Measurements from ENCODE around the gene XRCC1.
A peak's percentile ranks its signal among the peaks of the same experiment; 100 is the strongest.
"Not testable (repeated sequence)": the region's sequence is repeated elsewhere in the genome, so short reads cannot be mapped to it uniquely, and the experiment has no call there.

XRCC1 gene

DNA sequence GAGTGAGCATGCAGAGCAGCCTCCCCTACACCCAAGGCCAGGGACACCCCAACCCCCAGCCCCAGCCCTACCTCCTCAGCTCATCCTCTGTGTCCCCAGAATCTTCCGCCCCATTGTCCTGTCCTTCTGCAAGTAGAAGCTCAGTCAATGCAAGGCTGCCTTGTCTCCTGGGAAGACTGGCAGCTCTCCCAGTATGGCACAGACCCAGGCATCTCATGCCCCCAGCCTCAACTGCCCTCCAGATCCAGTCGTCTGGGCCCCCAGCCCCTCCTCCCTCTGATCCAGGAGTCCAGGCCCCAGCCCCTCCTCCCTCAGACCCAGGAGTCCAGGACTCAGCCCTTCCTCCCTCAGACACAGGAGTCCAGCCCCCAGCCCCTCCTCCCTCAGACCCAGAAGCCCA lies 29.3 kb downstream of the XRCC1 start:
- DNase-seq (ENCODE audit: low read depth in 2 of 2) = no peak

DNA sequence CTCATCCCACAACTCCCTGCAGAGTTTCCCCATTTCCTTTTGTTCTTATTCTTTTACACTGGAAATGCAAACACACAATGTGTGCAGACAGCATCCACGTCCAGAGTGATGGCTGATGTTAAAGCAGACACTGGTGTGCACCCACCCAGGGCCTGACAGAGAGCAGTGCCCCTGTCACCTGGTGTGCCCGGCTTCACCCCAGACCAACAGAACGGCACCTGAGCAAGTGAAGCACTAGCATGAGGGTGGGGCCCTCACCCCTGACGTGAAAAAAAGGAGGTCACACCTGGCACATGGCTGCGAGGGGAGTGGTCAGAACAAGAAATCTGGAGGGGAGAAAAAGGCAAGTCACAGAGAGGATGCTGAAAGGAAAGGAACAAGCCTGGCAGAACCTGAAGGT lies 30.1 kb downstream of the XRCC1 start:
- DNase-seq (ENCODE audit: low read depth in 2 of 2) = no peak

DNA sequence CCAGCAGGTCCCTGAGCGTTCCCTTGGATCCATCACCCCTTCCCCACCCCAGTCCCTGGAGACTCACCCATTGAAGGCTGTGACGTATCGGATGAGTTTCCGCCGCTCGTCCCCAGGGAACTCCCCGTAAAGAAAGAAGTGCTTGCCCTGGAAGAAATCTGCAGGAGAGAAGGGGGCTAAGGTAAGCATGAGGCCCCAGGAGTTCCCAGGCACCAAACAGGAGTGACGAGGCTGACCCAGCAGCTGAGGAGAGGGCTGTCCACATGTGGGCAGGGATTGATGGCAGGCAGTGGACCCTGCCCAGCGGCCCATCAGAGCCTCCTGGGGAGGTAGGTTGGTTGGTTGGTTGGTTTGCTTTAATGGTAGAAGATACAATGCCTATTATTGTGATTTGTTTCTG lies 31.2 kb downstream of the XRCC1 start:
- no peak for DNase-seq (ENCODE audit: low read depth in 2 of 2)

DNA sequence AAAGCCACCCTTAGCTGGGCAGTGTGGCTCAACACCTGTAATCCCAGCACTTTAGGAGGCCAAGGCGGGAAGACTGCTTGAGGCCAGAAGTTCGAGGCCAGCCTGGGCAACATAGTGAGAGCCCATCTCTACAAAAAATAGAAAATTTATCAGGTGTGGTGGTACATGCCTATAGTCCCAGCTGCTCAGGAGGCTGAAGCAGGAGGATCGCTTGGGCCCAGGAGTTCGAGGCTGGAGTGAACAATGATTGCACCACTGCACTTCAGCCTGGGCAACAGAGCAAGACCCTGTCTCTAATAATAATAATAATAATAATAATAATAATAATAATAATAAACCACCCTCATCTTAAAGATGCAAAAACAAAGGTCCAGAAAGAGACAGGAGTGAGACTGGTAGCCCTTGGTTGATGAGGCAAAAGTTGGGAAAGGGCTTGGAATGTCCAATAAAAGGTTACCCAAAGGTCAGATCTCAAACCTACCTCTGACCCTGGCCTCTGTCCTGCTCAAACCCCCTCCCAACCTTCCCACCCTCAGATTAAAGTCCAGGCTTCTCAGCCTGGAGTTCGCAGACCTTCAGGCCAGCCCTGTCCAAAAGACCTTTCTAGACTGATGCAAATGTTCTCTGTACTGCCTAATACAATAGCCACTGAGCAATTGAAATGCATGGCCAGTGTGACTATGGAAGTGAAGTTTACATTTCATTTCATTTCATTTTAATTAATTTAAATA lies 33.2 kb downstream of the XRCC1 start:
- no peak for DNase-seq (ENCODE audit: low read depth in 2 of 2)

DNA sequence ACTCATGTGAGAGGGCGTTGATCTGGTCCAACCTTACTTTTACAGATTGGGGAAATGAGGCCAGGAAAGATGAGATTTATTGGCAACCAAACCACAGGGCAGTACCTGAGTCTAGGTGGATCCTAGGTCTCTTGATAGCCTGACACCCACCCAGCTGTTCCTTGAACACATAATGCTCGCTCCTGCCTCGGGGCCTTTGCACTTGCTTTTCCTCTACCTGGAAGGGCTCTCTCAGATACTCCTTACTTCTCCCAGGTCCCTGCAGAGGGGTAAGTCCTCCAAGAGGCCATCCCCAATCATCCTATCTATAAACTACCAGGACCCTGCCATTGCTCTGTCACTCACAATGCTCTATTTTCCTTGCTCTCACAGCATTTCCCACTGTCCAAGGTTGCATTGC lies 34.9 kb downstream of the XRCC1 start:
- no peak for DNase-seq (ENCODE audit: low read depth in 2 of 2)

DNA sequence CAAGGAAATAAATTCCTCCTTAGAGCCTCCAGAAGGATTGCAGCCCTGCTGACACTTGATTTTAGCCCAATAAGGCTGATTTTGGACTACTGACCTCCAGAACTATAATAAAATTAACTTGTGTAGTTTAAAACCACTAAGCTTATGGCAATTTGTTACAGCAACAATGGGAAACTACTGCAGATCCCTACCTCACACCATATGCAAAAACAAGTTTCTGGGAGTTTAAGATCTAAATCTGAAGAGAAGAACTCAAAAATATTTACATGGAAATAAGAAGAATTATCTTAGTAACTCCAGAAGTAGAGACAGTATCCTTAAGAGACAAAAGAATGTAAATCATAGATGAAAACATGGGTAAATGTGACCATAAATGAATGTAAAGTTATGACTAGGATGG lies 36.4 kb downstream of the XRCC1 start:
- no peak for DNase-seq (ENCODE audit: low read depth in 2 of 2)

DNA sequence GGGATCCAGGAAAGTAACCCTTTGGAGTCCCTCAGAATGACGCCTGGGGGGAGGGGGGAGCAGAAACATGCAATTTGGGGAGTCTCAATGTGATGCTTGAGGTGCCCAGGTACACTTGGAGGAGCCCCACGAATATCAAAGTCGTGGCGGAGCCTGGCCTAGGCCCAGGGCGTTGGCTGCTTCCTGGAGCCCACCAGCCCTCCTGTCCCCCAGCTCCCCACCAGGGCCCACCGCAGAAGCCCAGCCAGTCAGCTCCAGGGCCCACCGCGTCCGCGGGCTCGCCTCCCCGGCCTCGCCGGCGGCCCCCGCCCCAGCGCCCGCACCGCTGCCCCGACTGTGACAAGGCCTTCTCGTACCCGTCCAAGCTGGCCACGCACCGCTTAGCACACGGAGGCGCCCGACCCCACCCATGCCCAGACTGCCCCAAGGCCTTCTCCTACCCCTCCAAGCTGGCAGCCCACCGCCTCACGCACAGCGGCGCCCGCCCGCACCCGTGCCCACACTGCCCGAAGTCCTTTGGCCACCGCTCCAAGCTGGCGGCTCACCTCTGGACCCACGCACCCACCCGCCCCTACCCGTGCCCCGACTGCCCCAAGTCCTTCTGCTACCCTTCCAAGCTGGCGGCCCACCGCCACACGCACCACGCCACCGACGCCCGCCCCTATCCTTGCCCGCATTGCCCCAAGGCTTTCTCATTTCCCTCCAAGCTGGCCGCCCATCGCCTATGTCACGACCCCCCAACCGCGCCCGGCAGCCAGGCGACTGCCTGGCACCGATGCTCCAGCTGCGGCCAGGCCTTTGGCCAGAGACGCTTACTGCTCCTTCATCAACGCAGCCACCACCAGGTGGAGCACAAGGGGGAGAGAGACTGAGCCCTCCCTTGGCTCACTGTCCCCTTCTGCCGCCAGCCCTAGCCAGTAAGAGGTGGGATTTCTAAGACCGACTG lies 40.2 kb downstream of the XRCC1 start:
- DNase-seq (ENCODE audit: low read depth in 2 of 2) = no peak

DNA sequence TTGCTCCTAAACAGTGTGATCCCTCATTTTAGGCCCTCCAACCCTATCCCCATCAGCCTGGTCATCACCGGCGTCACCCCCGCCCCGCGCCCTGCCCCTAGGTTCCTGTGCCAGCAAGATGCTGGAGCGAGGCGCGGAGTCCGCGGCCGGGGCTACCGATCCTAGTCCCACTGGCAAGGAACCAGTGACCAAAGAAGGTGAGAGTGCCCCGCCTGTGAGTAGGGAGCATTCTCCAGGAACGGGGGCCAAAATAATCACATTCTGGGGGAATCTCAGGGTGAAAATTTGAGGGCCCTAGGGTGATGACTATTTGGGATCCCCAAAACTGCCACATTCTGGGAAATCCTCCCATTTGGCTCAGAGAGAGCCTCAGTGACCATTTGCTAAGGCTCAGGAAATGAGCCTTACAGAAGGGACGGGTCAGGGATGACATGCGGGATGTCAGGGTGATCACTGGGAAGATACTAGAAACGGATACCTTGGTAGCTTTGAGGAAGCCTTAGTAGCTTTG lies 41.0 kb downstream of the XRCC1 start:
- DNase-seq (ENCODE audit: low read depth in 2 of 2) = no peak

DNA sequence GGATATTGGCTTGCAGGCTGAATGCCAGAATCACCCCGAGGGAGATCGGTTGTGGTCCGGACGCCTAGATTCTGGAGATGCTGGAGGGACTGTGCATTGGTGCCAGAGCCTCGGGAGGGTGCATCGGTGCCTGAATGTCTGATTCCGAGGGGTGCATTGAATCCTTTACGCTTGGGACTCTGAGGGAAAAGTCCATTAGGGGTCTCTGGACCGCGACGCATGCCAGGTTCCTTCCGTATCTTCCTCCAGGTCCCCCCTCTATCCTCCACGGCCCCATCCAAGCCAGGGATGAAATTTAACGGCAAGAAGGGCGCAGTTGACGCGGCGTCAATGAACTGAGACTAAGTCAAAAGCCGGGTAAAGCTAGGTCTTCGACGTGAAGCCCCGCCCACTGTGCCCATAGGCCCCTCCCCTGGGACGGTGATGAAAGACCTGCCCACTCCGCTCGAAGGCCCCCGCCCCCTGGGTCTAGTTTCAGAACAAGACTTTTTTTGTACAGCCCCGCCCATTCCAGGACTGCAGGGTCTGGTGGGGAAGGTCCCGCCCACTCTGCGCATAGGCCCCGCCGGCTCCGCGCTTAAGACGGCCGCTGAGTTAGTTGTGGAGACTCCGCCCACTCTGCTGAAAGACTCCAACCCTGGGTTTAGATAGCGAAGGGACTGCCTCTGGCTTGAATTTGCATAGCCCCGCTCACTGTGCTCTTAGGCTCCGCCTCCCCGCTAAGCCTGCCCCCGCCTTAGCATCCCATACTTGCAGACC lies 41.6 kb downstream of the XRCC1 start:
- DNase-seq (ENCODE audit: low read depth in 2 of 2) = peak; percentile 84 to 89

DNA sequence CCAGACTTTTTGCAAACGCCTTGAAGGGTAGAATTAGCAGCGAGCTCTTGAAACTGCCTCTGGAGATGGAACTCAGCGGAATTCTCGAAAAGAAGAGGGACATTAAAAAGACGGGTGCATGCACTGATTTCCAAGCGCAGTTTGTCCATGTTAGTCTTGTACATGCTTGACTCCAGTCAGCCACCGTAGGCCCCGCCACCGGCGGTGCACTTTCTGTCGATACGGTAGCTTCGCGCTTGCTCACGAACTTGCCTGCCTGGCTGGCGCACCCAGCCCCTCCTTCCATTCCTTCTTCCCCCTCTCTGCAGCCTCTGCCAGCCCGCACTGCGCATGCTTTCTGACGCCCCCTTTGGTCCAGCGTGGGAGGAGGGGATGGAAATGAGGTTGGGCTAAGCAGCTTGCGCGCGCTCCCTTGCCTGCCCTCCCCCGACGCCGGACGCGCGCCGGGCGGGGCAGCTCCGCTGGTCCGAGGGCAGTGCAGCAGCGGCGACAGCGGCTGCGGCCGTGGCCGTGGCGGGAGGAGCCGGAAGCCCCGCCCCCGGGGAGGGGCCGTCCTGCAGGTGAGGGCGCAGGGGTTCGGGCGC lies 42.3 kb downstream of the XRCC1 start, which contains the start of gene ZNF575:
Gene ZNF575 (plus strand): TSS at position 227 of the 584 bp plus-strand sequence. CDS start 1,235 bp downstream, outside the sequence.
- peak; percentile 53 to 68 for DNase-seq (ENCODE audit: low read depth in 2 of 2)

DNA sequence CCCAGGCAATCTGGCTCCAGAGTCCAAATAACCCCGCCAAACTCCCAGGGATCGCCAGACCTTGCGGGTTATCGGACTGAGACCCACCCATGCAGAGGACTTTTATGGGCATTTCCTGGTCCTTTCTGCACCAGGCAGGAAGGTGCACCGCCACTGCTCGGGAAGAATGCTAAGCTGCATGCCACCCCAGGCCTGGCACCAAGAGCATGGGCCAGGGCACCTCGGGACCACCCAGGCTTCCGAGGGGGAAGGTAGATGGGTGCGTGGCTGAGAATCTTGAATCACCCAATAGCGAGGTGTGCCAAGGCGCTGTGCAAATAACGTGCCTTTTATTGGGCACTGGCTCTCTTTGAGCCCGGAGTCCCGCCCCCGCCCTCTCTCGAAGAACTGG lies 42.8 kb downstream of the XRCC1 start:
- no peak for DNase-seq (ENCODE audit: low read depth in 2 of 2)

DNA sequence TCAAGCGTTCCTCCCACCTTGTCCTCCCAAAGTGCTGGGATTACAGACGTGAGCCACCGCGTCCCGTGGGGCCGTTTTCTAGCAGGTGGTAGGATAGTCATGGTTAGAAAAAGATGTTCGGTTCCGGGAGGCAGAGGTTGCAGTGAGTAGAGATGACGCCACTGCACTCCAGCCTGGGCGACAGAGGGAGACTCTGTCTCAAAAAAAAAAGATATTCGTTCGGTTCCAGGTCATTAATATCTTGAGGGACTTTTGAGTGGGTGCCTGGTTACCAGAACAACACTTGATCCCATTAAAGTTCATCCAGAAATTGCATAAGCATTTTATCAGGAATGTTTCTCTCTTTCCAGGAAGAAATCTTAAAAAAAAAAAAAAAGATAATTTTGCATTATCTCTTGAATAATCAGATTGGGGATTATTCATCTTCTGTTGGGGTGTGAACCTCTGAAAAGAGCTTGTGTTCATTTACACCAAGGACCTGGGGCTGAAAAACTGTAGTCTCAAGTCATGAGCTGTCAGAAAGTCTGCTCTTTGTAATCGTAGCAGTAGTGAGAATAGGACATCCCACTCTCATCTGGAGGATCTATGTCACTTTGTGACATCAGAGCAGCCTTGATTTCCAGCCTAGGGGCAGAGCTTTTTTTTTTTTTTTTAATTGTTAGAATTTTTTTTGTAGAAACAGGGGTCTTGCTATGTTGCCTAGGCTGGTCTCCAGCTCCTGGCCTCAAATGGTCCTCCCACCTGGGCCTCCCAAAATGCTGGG lies 47.3 kb downstream of the XRCC1 start:
- DNase-seq (ENCODE audit: low read depth in 2 of 2) = no peak

DNA sequence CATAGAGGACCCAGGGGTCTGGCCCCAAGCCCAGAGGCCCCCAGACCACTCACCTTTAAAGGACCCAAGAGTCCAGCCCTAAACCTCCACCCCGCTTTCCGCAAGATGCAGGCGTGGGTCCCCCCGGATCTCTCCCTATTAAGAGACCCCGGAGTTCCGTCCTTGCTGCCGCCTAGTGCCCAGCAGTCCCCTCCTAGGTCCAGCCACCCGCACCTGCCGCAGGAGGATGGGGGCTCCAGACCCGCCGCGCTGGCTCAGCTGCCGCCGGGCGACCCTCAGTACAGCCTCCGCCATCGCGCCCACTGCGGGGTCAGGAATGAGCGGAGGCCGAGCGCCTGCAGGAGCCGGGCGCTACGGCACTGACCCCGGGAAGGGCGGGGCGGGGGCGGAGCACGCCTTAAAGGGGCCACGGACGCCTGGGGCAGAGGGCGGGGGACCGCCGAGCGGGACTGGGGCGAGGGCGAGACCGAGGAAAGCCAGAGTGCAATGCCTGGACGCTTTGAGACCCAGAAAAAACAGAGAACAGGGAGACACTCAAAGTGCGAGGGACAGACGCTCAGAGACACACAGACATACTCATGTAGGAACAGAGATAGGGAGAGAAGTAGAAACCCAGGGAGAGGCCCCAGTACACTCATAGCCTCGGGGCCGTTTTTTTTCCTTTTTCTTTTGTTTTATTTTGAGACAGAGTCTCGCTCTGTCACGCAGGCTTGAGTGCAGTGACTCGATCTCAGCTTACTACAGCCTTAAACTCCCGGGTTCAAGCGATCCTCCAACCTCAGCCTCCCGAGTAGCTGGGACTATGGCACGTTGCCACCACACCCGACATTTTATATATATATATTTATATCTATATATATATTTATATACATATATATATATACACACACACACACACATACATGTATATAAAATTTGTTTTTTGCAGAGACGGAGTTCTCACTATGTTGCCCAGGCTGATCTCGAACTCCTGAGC lies 48.2 kb downstream of the XRCC1 start, which contains the start of gene ETHE1:
Gene ETHE1 (minus strand): TSS at position 318 of the 976 bp plus-strand sequence. CDS start 24 bp downstream, at position 294.
- peak in 1 of 2 donors; percentile 57 for DNase-seq (ENCODE audit: low read depth in 2 of 2)

DNA sequence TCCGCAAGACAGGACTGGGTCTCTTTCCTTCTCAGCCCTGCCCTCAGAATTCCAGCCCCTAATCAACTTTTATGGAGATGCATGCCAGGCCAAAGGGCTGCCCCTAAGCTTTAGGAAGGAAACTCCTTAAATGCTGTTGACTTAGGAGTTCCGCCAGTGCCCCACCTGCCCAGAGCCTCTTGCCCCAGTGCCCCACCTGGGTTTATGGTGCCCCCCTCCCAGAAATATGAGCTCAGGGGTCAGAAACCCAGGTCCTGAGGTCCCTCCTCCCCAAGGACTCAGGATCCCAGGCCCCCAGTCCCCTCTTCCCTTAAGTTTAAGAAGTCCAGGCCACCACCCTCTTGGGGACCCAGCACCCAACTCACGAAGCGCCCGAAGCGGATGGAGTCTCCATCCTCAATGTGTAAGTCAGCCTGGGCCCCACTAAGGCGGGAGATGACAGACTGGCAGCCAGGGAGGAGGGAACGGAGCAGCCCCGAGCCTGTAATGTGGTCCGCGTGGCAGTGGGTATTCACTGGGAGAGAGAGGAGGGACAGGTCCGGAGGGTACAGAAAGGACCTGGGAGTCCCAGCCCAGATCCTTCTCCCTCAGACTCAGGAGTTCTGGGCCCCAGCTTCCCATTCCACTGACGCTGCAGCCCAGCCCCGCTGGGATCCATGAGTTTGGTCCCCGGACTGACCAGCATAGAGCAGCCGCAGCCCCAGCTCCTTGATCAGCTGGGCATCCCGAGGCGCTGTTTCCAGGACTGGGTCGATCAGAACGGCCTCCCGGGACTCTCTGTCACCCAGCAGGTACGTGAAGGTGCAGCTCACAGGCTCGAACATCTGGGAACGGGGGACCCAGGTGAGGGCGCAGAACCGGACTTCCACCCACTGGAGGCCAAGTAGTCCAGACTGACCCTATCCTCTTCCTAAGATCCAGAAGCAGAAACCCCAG lies 49.2 kb downstream of the XRCC1 start:
- no peak for DNase-seq (ENCODE audit: low read depth in 2 of 2)

DNA sequence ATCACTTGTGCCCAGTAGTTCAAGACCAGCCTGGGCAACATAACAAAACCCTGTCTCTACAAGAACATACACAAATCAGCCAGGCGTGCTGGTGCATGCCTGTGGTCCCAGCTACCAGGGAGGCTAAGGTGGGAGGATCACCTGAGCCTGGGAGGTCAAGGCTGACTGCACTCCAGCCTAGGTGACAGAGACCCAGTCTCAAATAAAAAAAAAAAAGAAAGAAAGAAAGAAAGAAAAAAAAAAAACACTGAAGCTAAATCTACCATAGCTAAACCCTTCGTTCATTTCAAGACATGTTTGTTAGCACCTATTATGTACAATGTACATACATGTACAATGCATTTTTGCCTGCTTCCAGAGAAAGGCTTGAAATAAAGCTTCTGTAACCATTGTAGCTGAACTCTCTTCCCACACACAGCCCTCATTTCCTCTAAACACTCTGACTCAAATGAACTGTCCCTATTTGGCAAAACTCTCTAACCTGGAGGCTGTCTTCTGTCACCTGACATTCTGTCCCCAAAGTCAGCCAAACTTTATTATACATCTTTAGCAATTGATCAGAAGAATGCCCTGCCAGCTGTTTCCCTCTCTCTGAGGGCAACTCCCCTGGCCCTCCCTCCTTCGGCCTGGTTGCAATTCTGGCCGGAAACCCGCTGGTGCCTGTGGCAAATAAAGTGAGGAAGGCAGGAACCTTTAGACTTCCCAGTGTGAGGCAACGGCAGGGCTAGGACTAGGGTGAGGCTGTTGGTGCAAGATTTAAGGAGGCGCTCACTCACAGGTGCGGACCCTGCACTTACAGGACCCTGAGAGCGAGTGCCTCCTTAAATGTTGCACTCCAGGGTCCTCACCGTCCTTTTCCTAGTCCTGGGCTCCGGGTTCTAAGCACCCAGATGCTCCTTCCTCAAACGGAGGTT lies 50.1 kb downstream of the XRCC1 start:
- DNase-seq (ENCODE audit: low read depth in 2 of 2) = no peak

DNA sequence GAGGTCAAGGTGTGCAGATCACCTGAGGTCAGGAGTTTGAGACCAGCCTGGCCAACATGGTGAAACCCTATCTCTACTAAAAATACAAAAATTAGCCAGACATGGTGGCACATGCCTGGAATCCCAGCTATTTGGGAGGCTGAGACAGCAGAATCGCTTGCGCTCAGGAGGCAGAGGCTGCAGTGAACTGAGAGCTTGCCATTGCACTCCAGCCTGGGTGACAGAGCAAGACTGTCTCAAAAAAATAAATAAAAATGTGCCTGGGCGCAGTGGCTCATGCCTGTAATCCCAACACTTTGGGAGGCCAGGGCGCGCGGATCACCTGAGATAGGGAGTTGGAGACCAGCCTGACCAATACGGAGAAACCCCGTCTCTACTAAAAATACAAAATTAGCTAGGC lies 51.6 kb downstream of the XRCC1 start:
- DNase-seq (ENCODE audit: low read depth in 2 of 2) = not testable (repeated sequence)

DNA sequence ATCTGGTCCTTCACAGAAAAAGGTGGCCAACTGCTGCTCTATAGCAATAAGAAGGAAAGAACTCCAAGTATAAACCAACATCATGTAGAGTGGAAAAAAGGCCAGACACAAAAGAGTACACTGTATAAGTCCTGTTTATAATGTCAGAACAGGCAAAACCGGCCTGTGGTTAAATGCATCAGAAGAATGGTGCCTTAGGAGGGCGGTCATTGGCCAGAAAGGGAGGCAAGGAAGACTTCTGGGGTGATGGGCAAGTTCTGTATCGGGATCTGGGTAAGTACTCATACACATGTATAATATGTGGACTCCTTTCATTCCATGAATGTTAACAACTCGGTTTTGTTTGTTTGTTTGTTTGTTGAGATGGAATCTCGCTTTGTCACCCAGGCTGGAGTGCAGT lies 52.4 kb downstream of the XRCC1 start:
- no peak for DNase-seq (ENCODE audit: low read depth in 2 of 2)

Data from stimulated activated CD4-positive, alpha-beta T cell treated with anti-CD3 and anti-CD28 coated beads, Interleukin-1b, Interleukin-23, amount 100 ng/mL, for 1 hour (primary cell).